ENCODE data around the gene MCM7.

DNA sequence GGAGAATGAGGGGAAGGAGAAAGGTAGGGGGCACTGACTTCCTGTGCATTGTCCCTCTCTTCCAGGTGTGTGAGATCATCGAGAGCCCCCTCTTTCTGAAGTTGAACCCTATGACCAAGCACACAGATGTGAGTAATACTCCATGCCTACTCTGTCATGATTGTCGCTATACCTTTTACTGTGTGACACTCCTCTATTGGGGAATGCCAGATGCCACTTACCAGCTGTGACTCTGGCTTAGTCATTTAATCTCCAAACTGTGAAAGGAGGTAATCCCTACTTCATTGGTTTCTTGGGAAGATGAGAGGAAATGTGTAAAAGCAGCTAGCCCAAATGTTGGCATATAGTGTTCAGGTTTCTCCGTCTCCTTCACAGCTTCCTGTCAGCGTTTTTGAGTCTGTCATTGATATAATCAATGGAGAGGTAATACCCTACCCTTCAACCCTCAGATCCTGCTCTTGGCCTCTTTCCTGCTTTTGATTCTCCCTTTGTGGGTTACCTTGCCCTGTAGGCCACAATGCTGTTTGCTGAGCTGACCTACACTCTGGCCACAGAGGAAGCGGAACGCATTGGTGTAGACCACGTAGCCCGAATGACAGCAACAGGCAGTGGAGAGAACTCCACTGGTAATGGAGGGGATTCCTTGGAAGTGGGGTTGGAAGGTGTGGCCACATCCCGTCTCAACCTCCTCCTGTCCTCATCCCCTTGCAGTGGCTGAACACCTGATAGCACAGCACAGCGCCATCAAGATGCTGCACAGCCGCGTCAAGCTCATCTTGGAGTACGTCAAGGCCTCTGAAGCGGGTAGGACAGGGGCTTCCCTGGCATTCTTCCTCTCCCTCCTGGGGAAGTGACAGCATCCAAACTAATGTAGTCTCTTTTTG, 10.4 kb downstream of the MCM7 start:
- TF ChIP-seq SIN3A (IDR thresholded peaks at IDR 0.05; ENCODE audit: low read depth), result no peak
- TF ChIP-seq, protein P1, sequence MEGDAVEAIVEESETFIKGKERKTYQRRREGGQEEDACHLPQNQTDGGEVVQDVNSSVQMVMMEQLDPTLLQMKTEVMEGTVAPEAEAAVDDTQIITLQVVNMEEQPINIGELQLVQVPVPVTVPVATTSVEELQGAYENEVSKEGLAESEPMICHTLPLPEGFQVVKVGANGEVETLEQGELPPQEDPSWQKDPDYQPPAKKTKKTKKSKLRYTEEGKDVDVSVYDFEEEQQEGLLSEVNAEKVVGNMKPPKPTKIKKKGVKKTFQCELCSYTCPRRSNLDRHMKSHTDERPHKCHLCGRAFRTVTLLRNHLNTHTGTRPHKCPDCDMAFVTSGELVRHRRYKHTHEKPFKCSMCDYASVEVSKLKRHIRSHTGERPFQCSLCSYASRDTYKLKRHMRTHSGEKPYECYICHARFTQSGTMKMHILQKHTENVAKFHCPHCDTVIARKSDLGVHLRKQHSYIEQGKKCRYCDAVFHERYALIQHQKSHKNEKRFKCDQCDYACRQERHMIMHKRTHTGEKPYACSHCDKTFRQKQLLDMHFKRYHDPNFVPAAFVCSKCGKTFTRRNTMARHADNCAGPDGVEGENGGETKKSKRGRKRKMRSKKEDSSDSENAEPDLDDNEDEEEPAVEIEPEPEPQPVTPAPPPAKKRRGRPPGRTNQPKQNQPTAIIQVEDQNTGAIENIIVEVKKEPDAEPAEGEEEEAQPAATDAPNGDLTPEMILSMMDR (IDR thresholded peaks at IDR 0.05 in 2 of 3, conservative IDR thresholded peaks at IDR 0.05 in 1 of 3; ENCODE audit: borderline replicate concordance in 1 of 3, insufficient read depth in 1 of 3, low read depth in 2 of 3, low read length in 2 of 3), result no peak
- TF ChIP-seq POLR2A (IDR thresholded peaks at IDR 0.05; ENCODE audit: borderline replicate concordance, extremely low read depth, insufficient read depth, insufficient read length), result no peak
- TF ChIP-seq, protein P2, sequence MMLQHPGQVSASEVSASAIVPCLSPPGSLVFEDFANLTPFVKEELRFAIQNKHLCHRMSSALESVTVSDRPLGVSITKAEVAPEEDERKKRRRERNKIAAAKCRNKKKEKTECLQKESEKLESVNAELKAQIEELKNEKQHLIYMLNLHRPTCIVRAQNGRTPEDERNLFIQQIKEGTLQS (IDR thresholded peaks at IDR 0.05), result no peak
- no peak for TF ChIP-seq JUND (IDR thresholded peaks at IDR 0.05)
- no peak for TF ChIP-seq SRF (IDR thresholded peaks at IDR 0.05; ENCODE audit: low read depth)
- TF ChIP-seq, protein P3, sequence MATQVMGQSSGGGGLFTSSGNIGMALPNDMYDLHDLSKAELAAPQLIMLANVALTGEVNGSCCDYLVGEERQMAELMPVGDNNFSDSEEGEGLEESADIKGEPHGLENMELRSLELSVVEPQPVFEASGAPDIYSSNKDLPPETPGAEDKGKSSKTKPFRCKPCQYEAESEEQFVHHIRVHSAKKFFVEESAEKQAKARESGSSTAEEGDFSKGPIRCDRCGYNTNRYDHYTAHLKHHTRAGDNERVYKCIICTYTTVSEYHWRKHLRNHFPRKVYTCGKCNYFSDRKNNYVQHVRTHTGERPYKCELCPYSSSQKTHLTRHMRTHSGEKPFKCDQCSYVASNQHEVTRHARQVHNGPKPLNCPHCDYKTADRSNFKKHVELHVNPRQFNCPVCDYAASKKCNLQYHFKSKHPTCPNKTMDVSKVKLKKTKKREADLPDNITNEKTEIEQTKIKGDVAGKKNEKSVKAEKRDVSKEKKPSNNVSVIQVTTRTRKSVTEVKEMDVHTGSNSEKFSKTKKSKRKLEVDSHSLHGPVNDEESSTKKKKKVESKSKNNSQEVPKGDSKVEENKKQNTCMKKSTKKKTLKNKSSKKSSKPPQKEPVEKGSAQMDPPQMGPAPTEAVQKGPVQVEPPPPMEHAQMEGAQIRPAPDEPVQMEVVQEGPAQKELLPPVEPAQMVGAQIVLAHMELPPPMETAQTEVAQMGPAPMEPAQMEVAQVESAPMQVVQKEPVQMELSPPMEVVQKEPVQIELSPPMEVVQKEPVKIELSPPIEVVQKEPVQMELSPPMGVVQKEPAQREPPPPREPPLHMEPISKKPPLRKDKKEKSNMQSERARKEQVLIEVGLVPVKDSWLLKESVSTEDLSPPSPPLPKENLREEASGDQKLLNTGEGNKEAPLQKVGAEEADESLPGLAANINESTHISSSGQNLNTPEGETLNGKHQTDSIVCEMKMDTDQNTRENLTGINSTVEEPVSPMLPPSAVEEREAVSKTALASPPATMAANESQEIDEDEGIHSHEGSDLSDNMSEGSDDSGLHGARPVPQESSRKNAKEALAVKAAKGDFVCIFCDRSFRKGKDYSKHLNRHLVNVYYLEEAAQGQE (IDR thresholded peaks at IDR 0.05; ENCODE audit: low read depth), result no peak
- TF ChIP-seq RAD21 (IDR thresholded peaks at IDR 0.05; ENCODE audit: low read depth), result no peak
- no peak for TF ChIP-seq TCF7L2 (IDR thresholded peaks at IDR 0.05; ENCODE audit: borderline replicate concordance, extremely low read depth, insufficient read depth, insufficient read length)

Measured in HCT116 (cell line).